Parathyroid adenoma (tissue), 2 donors: ENCODE measurements around the gene TANC2.
"Not testable (repeated sequence)": the region's sequence is repeated elsewhere in the genome, so short reads cannot be mapped to it uniquely, and the experiment has no call there.

Experiments
- H2AFZ ChIP-seq: fragments of 300-600 bp; sonication (generic); one replicate; pipeline ENCODE4 v1.7.0; 2017; ENCODE audit warnings: antibody characterized with exemption, mild to moderate bottlenecking
- H3K27ac ChIP-seq: fragments of 300-600 bp; sonication (generic); one replicate; pipeline ENCODE4 v1.7.0; 2017
- H3K27me3 ChIP-seq: fragments of 300-600 bp; sonication (generic); one replicate; pipeline ENCODE4 v1.7.0; 2017; ENCODE audit warnings: low read length; ENCODE audit not compliant: control insufficient read depth, insufficient read depth
- H3K36me3 ChIP-seq: fragments of 300-600 bp; sonication (generic); one replicate; pipeline ENCODE4 v1.7.0; 2017; ENCODE audit warnings: low read length; ENCODE audit not compliant: control insufficient read depth, insufficient read depth
- H3K4me1 ChIP-seq: fragments of 300-600 bp; sonication (generic); one replicate; pipeline ENCODE4 v1.7.0; 2017; ENCODE audit warnings: control low read depth
- H3K4me2 ChIP-seq: fragments of 300-600 bp; sonication (generic); one replicate; pipeline ENCODE4 v1.7.0; 2017; ENCODE audit warnings: low read length
- H3K4me3 ChIP-seq: fragments of 300-600 bp; sonication (generic); one replicate; pipeline ENCODE4 v1.7.0; 2017; ENCODE audit warnings: low read depth, low read length
- H3K79me2 ChIP-seq: fragments of 300-600 bp; sonication (generic); one replicate; pipeline ENCODE4 v1.7.0; 2017; ENCODE audit warnings: control low read depth
- H3K9ac ChIP-seq: fragments of 300-600 bp; sonication (generic); one replicate; pipeline ENCODE4 v1.7.0; 2017; ENCODE audit warnings: mild to moderate bottlenecking
- H3K9me3 ChIP-seq: fragments of 300-600 bp; sonication (generic); one replicate; pipeline ENCODE4 v1.7.0; 2017; ENCODE audit warnings: low read length; ENCODE audit not compliant: control insufficient read depth
- CTCF ChIP-seq: fragments of 300-600 bp; sonication (generic); IDR thresholded peaks from one replicate; pipeline ENCODE4 v1.7.0; 2017; ENCODE audit warnings: antibody characterized with exemption, mild to moderate bottlenecking
- donor health status: primary hyperparathyroidism.

Gene TANC2

DNA sequence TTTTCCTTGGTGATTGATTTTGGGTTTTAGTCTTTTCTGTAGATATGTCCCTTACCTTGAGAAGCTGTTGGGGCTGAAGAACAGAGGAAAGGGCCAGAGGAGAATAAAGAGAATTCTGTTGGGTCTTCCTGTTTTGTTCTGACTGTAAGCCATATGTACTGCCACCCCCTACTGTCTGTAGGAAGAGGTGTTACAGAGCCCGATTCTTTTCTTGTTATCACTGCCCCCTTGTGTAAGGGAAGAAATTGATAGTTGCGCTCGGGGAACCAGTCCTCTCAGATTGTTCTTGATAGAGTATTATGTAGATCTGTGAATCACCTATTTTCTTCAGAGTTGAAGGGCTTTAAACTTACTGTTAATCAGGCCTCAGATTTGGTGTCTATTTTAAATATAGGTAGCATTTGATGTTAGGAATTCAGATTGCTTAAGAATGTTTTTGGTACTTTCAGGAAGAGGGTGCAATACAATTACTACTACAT lies 2.4 kb downstream of the TANC2 start:
- Histone ChIP-seq H2AFZ (peak overlapping the region; percentile 10), H3K36me3 (no peaks in the 10 kb centered on the region), H3K4me1 (peaks cover 6% of the 10 kb centered on the region), H3K4me3 (no peak overlapping the region), H3K27me3 (no peaks in the 10 kb centered on the region), H3K27ac (no peak overlapping the region), H3K9me3 (no peaks in the 10 kb centered on the region), H3K9ac (no peak overlapping the region), H3K79me2 (peaks cover 38% of the 10 kb centered on the region), H3K4me2 (peak overlapping the region; percentile 73)
- peak; percentile 92 for TF ChIP-seq CTCF

GRCh38 chr17:62970610-62971009 lies 4.6 kb downstream of the TANC2 start:
- Histone ChIP-seq H3K9me3 (no peaks in the 10 kb centered on the region), H3K4me3 (no peak overlapping the region), H3K4me2 (no peak overlapping the region), H3K79me2 (peaks cover 47% of the 10 kb centered on the region), H3K27ac (no peak overlapping the region), H3K9ac (no peak overlapping the region), H2AFZ (no peak overlapping the region), H3K27me3 (no peaks in the 10 kb centered on the region), H3K36me3 (no peaks in the 10 kb centered on the region), H3K4me1 (peaks cover 6% of the 10 kb centered on the region)
- TF ChIP-seq CTCF, result no peak

- peaks cover 50% of the 10 kb centered on the region for H3K79me2 ChIP-seq
- no peak overlapping the region for H3K4me3 ChIP-seq
- TF ChIP-seq CTCF, result no peak
- H3K36me3 ChIP-seq, result no peaks in the 10 kb centered on the region
- no peak overlapping the region for H3K4me2 ChIP-seq
- H3K4me1 ChIP-seq, result peaks cover 6% of the 10 kb centered on the region
- H3K27me3 ChIP-seq, result no peaks in the 10 kb centered on the region
- H2AFZ ChIP-seq, result no peak overlapping the region
- H3K9ac ChIP-seq, result no peak overlapping the region
- H3K27ac ChIP-seq, result no peak overlapping the region
- H3K9me3 ChIP-seq, result no peaks in the 10 kb centered on the region
Measured at GRCh38 chr17:62971853-62972252, 5.8 kb downstream of the TANC2 start.

DNA sequence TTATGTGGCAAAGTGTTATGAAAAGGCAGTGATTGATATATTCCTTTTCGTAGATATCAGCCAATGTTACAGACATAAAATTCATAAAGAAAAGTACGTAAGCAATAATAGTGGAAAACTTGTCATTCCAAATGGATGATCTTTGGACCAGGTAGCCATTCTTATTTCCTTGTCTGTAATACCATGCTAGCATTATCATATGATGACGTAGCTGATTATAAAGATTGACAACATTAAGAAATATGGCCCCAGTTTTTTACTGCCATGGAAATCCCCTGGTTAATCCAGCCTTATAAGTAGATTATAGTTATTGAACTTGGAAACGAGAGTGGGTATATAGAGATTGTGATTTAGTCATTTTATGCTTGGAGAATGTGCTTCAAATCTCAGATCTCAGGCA lies 8.8 kb downstream of the TANC2 start:
- TF ChIP-seq CTCF, result no peak
- H3K79me2 ChIP-seq, result peaks cover 51% of the 10 kb centered on the region
- H3K4me2 ChIP-seq, result no peak overlapping the region
- no peaks in the 10 kb centered on the region for H3K27me3 ChIP-seq
- no peaks in the 10 kb centered on the region for H3K36me3 ChIP-seq
- H2AFZ ChIP-seq, result no peak overlapping the region
- H3K4me3 ChIP-seq, result no peak overlapping the region
- H3K9me3 ChIP-seq, result no peaks in the 10 kb centered on the region
- H3K9ac ChIP-seq, result no peak overlapping the region
- no peaks in the 10 kb centered on the region for H3K4me1 ChIP-seq
- H3K27ac ChIP-seq, result no peak overlapping the region

- H3K27ac ChIP-seq, result no peak overlapping the region
- TF ChIP-seq CTCF, result no peak
Measured at GRCh38 chr17:62975206-62975605, 9.2 kb downstream of the TANC2 start.

DNA sequence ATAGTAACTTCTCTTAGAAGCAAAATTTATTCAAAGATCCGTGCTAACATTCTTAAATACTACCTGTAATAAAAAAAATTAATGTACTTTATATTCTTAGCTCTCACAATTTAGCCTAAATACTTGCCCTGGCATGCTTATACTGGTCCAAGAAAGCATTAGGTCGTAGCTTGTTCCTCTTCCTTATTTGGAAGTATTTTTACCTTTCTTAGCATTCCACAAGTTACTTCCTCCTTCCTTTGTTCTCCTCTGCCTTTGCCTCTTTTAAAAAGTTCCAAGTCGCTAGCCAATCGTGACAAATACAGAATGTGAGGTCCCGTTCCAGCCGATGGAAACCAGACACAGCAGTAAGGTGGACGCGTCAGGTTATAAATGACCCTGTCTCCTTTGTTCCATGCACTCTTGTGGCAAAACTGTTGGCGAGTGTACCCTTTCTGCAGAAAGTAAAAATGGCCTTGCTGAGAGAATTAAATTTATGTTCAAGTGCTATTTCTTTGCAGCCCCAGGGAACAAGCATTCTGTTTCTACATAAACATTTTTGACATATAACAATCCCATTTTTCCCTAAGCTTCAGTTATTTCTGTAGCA lies 10.7 kb downstream of the TANC2 start:
- not testable (repeated sequence) for H3K4me1 ChIP-seq, H3K4me3 ChIP-seq, H3K27me3 ChIP-seq, H3K9me3 ChIP-seq, H3K36me3 ChIP-seq, H3K9ac ChIP-seq, H3K4me2 ChIP-seq, H3K27ac ChIP-seq, H2AFZ ChIP-seq
- H3K79me2 ChIP-seq, result peaks cover 44% of the 10 kb centered on the region

More at GRCh38 chr17:62975206-62975605, 9.2 kb downstream of the TANC2 start:
- Histone ChIP-seq H3K79me2 (peaks cover 54% of the 10 kb centered on the region), H3K9me3 (no peaks in the 10 kb centered on the region), H3K9ac (no peak overlapping the region), H3K4me2 (no peak overlapping the region), H3K4me1 (no peaks in the 10 kb centered on the region), H3K27me3 (no peaks in the 10 kb centered on the region), H2AFZ (no peak overlapping the region), H3K36me3 (no peaks in the 10 kb centered on the region), H3K4me3 (no peak overlapping the region)
